NT2/D1 (cell line): ENCODE results near the gene RNF126.
"Not testable (repeated sequence)": the region's sequence is repeated elsewhere in the genome, so short reads cannot be mapped to it uniquely, and the experiment has no call there.

Experiments used
- YY1 ChIP-seq: IDR thresholded peaks from 2 replicates; pipeline ENCODE4 v1.6.1; 2011; ENCODE audit not compliant: insufficient read length, insufficient read depth
- ZNF274 ChIP-seq: IDR thresholded peaks from 2 replicates; pipeline ENCODE4 v1.6.1; 2011; ENCODE audit warnings: mild to moderate bottlenecking, low read depth, low read length

DNA sequence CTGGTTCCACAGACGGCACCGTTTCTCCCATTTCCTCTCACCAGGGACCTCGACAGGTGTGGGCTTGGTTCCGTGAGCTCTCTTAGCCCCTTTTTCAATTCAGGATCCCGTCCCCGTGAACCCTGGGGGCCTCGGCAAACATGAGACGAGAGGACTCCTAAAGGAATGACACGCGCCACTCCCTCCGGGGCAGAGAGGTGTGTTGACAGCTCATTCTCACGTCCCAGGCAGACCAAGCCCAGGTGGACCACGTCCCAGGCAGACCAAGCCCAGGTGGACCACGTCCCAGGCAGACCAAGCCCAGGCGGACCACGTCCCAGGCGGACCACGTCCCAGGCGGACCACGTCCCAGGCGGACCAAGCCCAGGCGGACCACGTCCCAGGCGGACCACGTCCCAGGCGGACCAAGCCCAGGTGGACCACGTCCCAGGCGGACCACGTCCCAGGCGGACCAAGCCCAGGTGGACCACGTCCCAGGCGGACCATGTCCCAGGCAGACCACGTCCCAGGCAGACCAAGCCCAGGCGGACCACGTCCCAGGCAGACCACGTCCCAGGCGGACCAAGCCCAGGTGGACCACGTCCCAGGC lies 4.1 kb upstream of the RNF126 start:
- TF ChIP-seq YY1, ZNF274: not testable (repeated sequence)
